Occipital lobe (tissue), 2 donors: ENCODE results near the gene TDP1. TPM values are rescaled to one million over a fixed set of nuclear protein-coding genes. Genes with fewer than 3 reads are reported as not detected.
"Not testable (repeated sequence)": the region's sequence is repeated elsewhere in the genome, so short reads cannot be mapped to it uniquely, and the experiment has no call there.

ENCODE experiments used
- DNase-seq: peaks from one replicate; lab custom pipeline; 2025; lab: John Stamatoyannopoulos, UW
- total RNA-seq: library from RNA; depleted of rRNA; stranded (reverse); fragments of >200 nt; gene quantifications from one replicate; pipeline ENCODE4 v1.2.3, GENCODE V29; 2014

The TDP1 gene
- total RNA-seq, 1 donor from 2014 or later = 23.7 TPM

DNA sequence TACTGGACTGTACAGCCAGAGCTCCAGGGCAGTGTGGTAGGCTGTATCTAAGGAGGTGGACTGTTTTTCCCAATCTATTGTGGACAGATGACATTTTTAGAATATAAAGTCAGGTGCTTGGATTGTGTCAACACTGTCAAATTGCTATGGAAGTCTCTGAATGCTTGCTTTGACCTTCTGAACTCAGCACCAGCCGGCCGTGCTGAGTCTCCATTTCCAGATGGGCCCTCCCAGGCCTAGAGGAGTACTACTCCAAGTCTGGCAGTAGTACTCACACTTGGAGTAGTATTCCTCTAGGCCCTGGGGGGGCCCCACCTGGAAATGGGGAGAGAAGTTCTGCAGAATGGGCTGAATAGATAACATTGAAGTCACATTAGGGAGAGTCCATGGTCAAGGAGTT is 89.9 kb downstream of the TDP1 start:
- DNase-seq = no peak

DNA sequence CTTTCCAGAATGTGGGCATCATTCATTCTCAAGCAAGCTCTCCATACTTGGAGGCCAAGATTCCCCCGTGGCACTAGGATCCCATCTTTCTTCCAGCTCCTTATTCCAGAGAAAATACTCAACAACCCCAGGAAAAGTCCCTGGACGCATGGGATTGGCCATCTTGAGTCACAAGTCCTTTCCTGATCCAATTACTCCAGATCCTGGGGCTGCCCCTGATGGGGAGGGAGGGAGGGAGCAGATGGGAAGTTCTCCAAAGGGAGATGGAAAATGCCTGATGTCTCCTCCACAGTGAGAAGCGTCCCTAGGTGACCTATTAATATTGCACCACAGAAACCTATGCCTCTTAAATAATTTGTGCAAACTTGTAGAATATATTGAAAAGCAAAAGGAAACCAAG is 93.7 kb downstream of the TDP1 start:
- DNase-seq = no peak

DNA sequence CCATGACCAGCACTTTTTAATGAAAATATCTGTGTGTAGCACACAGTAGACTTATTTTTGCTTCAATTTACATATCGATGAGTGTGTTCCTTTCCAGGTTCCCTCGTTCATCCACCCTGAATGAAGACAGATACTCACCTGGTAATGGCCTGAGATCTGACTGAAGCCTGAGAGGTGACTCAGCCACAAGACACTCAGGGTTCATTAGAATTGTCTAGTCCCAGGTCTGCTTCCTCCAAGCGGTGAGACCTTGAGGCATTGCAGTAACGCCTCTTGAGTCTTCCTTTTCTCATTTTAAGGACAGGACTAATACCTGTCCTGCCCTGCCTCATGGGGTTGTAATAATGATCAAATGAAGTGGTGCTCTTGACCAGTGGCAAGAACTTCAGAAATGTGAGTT is 94.5 kb downstream of the TDP1 start:
- DNase-seq = no peak

DNA sequence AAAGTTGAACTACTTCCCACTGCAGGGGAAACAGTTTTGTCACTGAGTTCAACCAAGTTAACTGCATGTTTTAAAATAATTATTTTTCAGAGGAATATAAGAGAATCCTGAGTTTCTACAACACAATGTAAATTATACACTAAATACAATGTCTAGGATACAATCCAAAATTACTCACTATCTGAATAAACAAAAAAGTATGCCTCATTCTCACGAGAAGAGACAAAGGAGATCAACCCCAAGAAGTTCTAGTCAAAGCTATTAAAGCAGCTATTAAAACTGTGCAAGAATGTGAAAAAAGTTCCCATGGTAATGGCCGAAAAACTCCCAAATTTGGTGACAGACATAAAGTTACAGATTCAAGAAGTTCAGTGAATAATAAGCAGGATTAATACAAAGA is 97.3 kb downstream of the TDP1 start:
- DNase-seq = no peak

DNA sequence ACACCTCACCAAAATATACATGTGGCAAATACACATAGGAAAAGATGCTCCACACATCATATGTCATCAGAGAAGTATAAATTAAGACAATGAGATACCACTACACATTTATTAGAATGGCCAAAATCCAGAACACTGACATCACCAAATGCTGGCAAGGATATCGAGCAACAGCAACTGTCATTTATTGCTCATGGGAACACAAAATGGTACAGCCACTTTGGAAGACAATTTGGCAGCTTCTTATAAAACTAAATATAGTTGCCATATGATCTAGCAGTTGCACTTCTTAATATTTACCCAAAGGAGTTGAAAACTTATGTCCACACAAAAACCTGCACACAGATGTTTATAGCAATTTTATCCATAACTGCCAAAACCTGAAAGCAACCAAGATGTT is 99.1 kb downstream of the TDP1 start:
- no peak for DNase-seq

DNA sequence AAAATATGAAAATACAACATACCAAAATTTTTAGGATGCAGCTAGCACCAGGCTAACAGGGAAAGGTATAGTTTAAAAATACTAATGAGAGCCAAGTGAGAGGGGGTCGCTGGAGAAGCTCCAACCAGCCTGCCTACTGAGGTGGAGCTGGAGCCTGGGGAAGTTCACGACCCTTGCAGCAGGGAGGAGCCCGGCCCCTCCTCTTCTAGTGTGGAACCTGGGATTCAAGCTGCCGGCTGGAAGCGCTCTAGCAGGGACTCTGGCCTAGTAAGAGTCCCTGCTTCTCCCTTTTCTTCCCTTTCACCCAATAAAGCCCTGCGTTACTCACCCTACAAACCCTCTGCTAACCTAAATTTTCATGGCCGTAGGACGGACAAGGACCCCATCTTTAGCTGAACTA is 101.1 kb downstream of the TDP1 start:
- no peak for DNase-seq

DNA sequence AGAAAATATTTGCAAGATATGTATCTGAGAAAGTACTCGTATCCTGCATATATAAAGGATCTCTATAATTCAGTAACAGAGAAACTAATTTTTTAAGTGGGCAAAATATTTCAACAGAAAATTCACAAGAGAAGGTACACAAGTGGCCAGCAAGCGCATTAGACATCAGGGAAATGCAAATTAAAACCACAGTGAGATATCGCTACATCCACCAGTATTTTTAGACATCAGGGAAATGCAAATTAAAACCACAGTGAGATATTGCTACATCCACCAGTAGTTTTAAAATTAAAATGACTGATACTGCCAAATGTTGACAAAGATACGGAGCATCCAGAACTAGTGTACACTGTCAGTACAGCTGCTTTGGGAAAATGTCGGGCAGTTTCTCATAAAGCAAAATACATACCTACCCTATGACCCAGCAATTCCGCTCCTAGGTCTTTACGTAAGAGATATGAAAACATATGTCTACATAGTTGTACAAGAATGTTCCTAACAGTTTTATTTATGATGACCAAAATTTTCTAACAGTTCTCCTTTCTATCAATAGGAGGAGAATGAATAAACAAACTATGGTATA is 103.2 kb downstream of the TDP1 start:
- no peak for DNase-seq

DNA sequence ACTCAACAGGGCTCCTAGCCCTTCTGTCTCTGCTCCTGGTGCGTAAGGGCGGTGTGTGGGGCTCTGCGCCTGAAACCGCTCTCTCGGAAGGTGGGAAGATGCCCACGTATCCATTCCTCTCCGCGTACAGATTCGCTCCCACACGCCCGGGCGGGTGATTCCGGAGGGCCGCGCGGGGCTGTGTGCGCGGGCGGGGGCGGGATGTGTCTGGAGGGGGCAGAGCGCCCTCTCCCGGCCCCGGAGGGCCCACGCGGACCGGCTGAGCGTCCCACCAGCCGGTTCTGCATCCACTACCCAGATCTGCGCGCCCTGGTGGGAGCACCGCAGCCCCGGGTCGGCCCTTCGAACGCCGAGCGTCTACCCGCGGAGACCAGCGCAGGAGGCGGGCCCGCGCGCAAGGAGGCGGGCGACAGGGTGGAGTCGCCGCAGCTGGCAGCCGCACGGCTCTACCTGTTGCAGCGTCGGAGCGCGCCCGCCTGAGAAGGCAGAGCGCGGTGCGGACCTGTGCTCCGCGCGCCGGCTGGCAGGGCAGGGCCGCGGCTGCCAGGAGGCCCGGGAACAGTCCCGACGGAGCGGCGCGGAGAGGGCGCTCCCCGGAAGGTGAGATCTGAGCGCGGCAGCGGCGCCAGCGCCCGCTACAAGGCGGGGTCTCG is 104.7 kb downstream of the TDP1 start:
- peak; percentile 39 for DNase-seq

DNA sequence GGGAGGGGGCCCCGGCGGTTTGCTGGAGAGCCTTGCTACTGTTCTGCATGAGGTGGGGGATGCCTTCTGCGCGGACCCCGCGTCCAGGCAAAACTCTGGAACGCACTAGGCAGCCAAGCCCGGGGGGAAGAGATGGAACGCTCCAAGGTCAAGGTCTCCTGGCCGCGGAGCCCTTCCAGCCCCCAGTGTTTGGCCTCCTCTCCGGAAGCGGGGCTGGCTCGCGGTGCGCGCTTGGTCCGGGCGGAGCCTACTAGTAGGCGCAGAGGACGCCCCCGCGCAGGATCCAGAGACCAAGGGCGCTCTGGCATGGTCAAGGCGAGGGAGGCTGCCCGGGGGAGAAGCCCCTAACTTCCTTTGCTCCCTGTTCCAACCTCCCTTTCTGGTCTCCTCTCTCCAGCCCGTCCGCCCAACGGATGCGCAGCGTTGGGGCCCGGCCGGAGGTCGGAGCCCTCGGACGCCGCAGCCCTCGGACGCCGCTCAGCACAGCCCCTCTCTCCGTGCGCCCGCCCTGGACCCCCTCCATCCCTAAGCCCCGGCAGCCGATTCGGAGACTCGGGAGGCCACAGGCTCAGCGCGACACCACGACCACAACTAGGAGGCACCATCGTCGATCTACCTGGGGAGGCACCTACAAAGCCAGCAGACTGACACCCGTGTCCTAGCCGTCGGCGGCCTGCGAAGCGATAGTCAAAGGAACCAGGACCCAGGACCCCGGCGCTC is 105.4 kb downstream of the TDP1 start:
- DNase-seq = no peak

DNA sequence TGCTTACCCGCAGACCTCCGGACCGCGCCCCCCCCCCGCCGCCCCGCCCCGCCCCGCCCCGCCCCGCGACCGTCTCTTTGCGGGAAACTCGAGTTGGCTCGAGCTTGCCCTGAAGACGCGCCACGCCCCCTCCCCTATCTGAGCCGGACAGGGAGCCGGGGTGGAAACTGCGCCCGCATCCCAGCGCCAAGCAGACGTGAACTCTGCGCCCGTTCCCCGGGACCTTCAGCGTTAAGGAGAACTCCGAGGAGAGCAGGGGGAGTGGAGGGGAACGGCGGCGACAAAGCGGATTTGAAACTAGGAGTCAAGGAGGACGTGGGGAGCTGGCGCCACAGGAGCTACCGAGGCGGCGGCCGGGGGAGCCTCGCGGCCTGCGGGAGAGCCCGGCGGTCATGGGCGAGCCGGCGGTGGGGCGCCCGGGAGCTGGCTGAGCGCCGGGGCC is 106.0 kb downstream of the TDP1 start, which contains the start of gene KCNK13:
Gene KCNK13 (plus strand): TSS at position 310 of the 442 bp plus-strand sequence. CDS start 212 bp downstream, outside the sequence.
- DNase-seq = no peak

DNA sequence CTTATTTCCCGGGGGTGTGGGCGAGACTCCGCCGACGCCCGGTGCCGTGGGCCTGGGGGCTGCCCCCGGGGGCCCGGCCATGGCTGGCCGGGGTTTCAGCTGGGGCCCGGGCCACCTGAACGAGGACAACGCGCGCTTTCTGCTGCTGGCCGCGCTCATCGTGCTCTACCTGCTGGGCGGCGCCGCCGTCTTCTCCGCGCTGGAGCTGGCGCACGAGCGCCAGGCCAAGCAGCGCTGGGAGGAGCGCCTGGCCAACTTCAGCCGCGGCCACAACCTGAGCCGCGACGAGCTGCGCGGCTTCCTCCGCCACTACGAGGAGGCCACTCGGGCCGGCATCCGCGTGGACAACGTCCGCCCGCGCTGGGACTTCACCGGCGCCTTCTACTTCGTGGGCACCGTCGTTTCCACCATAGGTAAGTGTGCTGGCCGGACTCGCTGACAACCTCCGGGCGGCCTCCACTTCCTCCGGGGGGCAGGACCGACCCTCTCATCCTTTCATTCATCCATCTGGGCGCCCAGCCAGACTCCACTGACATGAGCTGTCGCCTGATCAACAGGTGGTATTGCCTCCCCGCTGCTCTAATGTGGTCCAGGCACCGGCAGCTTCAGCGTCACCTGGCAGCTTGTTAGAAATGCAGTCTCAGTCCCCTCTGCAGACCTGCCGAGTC is 106.5 kb downstream of the TDP1 start:
- DNase-seq = no peak

DNA sequence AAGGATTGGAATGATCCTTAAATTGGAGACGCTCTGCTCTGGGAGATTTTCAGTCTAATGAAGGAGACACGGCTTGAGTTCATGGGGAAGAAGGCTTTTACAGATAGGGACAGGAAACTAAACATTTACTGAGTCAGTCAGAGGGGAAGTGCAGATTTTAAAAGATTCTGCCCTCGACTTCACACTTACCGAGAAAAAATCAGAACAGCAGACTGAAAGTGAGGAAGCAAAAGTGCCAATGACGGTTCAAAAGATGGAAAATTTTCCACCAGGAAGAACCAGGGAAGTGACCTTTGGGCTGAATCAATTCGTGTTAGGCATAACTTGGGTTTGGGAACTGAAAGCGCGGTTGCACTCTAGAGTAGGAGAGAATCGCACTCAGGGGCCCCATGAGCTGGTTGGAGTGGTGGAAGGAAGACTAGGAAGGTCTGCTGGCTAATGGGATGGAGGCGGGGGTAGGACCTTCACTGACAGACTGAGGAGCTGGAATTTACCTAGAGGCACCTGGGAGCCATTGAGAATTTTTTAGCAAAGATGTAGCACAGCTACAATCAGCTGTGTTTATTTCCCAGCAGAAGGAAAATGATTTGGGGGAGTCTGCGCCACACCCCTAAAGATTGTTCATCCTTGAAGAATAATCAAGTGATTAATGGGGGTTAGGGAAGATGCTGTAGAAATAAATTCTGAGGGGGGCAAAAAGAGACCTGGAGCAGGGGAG is 107.3 kb downstream of the TDP1 start:
- no peak for DNase-seq

DNA sequence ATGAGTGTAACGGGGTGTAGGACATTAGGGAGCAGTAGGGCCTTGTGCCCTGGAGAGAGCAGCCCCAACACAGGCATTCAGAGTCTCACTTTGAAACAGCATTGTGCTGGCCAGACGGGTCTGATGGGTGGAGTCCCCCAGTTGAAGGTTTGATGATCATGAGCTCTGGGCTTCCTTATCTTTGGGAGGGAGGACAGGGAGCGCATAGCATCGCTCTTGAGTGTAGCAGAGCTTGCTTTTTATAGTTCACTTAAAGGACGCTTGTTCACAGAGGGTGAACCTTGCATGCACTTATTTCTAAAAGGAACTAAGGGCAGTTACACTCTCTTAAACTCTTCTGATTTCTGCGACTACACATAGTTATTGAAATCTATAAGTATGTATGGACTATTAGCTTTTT is 116.6 kb downstream of the TDP1 start:
- DNase-seq = no peak

DNA sequence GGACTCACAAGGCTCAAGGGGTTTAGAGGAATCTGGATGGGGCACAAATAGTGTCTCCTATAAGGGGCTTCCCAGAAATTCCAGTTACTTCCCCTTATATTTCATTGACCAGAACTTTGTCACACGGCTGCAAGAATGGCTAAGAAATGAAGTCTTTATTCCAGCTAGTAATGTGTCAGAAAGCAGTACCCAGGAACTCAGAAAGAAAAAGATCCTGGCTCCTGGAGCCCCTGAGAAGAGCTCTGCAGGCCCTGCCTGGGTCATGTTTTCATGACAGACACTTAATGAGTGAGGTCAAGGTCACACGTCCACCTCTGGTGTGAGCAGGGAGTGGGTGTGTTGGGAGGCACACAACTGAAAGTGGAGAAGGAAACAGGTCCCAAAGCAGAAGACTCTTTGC is 123.8 kb downstream of the TDP1 start:
- no peak for DNase-seq

DNA sequence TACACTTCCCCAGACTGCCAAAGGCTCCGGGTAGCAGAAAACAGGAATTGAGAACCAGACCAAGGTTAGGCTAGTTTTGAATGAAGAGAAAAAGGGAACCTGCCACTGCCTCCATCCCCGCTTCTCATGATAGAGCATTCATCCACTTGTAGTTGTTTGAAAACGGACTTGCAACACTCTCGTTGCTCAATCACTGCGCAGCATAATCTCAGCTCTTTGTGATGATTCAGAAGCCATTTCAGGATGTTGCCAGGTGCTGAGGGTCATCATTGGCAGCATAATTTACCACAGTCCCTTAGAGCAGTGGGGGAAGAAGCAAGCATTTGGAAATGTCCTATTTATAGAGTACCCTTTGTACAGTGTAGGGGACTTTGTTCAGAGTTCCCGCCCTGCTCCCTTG is 131.7 kb downstream of the TDP1 start:
- no peak for DNase-seq

DNA sequence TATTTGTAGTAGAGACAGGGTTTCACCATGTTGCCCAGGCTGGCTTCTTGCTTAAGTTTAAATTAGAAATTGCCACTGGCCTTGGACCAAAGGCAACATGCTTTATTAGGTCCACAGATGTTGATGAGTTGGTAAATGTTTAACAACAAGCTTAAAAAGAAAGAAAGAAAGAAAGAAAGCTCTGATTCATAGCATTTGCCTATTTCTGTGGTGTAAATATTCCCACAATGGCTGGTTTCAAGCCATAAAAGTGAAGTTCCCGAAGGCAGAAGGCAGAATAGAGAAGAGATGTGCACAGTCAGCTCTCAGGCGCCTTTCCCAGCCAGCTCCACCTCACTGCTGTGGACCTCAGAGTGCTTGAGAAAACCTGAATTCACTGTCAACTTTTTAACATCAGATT is 132.4 kb downstream of the TDP1 start:
- no peak for DNase-seq

DNA sequence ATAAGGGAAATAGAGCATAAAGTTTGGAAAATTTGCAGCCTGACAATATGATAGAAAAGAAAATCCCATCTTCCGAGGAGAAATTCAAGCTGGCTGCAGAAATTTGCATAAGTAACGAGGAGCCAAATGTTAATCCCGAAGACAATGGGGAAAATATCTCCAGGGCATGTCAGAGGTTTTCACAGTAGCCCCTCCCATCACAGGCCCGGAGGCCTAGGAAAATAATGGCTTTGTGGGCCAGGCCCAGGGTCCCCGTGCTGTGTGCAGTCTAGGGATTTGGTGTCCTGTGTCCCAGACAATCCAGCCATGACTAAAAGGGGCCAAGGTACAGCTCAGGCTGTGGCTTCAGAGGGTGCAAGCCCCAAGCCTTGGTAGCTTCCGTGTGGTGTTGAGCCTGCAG is 133.8 kb downstream of the TDP1 start:
- not testable (repeated sequence) for DNase-seq

DNA sequence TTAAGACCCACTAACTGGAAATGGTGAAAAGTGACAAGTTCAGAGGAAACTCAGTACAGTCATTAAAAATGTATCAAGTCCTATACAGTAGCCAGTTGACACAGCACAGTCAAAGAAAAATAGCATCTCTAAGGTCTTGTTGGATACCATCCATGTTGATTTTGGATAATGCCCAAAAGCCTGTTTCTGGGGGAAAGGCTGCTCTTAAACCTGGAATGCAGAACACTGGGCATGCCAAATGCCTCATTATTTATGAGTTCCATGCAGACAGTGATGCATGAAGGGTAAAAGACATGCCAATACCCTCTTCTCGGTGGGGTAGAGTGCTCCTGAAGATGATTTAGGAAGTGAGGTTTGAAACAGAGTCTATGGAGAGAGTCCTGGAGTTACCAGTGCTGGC is 135.7 kb downstream of the TDP1 start:
- no peak for DNase-seq

DNA sequence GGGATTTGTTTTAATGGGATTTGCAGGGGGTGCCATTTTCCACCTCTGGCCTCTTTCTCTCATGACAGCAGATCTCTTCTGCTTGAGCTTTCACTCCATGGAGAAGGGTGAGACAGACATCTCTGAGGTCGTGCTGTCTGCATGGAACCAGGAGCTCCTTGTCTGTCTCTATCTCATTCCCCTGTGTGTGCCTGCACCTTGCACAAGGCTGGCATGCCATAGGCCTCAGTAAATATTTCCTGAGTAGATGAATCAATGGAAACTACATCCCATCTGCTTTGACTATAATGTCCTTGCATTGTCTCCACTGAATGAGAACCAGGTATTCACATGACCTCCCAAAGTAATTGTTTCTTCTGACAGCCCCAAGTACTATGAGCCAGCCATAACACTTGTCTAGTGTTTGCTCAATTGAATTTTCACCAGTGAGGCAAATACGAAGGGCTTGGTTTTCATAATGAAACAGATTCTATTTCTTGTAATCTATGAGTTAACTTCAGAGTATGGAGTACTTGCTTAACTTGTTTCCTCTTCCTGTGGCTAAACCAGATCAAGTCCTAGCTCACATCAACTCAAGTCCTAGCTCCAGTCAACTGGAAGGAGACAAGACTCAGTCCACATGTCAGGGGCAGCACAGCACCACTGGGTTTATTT is 138.3 kb downstream of the TDP1 start:
- DNase-seq = no peak
